HG03521 (cell line): ENCODE data around the gene ARHGEF1.
A peak's percentile ranks its signal among the peaks of the same experiment; 100 is the strongest.
"Not testable (repeated sequence)": the region's sequence is repeated elsewhere in the genome, so short reads cannot be mapped to it uniquely, and the experiment has no call there.

ENCODE experiments used
- ATAC-seq: cut with Tn5 transposase; IDR thresholded peaks from one replicate; pipeline ENCODE4 v1.9.1; 2021; ENCODE audit warnings: mild to moderate bottlenecking, moderate library complexity; ENCODE audit not compliant: unreplicated experiment

Gene ARHGEF1

DNA sequence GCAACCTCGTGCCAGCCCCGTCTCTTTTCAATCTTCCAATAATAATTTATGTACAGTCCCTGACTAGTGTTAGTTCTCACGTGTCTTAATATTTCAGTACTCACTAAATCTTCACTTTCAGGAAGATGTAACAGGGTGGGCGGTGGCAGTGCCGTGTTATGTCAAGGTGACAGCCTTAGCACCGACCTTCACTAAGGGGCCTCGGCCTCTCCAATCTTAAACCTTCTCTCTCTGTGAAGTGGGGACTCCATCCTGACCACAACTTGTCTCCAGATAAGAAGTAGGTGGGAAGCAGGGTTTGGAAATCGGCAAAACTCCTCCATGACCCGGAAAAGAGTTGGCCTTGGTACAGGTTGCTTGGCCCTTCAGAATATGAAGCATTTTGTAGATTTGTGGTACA lies 21.1 kb upstream of the ARHGEF1 start:
- ATAC-seq: no peak

DNA sequence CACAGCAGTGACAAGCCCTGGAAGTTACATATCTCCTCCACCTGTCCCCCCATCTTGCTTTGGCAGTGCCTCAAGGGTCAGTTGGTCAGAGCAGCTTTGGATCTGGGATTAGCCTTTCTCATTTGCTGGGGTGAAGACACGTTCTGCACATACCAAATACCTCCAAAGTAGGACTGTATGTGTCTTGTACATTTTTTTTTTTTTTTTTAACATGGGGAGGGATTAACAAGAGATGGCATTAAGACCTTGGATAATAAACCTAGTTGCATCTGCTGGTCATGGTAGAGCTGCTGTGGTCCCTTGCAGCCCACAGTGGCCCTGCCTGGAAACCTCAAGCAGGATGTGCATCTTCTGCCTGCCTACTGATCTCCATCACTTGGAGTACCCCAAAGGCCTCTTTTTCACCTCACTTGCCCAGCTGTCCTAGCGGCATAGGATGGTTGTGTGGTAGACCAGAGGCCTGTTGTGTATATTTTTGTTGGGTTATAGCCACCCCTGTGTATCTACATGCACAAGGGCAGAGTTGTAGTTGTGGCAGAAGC lies 20.5 kb upstream of the ARHGEF1 start:
- no peak for ATAC-seq

DNA sequence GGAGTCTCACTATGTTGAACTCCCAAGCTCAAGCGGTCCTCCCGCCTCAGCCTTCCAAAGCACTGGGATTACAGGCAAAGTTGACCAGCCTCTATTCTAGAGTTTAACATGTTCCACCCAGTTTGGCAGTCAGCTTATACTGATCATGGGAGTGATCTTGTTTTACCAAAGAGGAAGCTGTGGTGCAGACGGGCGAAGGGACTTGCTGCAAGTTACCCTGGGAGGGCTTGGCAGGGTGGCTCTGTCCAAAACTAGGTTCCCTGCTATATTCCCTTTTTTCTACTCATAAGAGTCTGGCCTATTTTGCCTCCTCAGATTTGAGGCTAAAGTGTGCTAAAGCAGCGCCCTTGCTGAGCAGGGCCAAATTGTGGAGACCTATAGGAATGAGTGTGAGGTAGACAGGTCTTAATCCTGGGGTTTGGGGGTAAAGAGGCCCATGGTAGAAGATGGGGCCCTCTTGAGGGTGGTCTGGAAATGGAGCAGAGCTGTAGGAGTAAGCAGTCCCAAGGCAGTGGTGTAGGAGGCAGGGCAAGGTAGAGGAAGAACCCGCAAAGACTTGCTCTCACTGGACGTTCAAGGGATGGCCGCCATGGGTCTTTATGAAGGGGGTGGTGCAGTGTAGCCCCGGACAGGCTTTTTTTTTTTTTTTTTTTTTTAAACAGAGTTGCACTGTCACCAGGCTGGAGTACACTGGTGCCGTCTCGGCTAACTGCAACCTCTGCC lies 19.6 kb upstream of the ARHGEF1 start:
- ATAC-seq: no peak

DNA sequence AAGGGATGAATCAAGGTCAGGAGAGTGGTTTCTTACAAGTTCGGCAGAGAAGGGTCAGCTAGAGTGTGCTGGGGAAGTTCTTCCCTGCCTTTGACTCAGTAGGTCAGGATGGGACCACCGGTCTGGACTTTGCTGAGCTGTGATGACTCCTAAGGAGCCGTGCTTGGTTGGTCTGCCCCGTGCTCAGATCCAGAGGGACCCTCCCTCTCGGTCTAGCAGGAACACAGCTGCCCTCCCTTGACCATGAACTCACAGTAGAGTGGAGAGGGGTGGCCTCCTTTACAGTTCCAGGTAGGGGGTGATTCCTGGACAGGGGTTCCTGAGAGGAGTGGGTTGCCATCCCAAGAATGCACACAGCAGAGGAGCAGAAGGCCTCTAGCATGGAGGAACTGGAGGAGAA lies 18.6 kb upstream of the ARHGEF1 start:
- no peak for ATAC-seq

DNA sequence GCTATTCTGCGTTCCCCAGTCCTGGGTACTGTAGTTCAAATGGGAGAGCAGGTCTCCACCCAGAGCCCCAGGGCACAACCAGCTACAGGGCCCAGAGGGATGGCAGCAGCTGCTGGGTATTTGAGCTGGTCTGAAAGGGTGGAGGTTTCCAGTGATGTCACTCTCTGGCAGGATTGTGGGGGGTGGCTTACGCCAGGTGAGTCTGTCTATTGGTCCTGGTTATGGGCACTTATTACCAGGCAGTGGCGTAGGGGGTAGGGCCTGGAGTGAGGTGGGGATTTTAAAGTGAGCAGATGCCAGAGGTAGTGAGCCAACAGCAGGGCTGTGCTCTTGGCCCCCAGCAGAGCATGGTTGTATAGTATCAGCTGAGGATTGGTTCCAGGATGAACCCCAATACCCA lies 16.7 kb upstream of the ARHGEF1 start:
- ATAC-seq: no peak

DNA sequence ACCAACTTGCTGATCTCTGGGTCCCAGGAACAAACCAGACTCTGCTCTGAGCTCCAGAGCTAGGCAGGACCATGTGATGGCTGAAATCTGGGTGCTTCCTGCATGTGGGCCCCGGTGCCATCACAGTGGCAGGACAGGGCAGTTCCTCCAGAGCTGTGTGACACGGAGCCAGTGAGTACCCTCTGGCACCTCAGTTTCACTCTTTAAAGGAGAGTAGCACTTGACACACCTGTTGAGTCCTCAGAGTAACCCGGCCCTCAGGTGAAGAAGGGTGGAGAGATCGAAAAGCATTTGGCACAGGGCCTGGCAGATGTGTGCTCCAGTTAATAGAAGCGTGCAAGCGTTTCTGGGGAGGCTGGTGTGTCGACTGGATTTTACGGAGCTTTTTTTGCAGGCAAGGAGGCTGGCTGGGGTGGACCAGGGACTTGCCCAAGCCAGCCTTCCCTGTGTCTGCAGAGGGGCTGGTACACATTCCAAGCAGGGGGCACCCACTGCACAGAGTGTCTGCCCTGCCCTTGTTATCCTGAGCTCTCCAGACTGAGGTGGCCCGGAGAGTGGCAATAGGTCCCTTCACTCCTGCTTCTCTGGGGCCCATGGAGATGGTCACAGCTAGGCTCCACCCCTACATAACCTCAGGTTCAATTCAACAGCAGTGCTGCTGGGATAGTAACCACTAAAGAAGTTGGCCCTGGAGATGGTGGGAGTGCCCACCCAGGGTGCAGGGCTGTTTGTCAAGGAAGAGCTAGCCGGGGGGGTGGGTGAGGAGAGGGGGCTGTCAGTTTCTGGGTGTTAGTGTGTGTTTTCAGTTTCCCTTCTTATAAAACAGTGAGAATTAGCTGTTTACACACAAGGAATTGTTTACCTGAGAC lies 14.6 kb upstream of the ARHGEF1 start:
- no peak for ATAC-seq

DNA sequence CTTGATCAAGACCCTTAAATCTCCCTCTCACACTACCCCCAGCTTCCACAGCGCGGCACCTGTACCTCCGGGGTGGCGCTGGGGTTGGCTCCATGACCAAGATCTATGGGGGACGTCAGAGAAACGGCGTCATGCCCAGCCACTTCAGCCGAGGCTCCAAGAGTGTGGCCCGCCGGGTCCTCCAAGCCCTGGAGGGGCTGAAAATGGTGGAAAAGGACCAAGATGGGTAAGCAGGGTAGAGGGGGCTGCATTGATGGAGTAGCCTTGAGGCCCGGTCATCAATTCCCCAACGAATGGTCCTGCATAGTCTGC lies 14.0 kb upstream of the ARHGEF1 start:
- no peak for ATAC-seq

DNA sequence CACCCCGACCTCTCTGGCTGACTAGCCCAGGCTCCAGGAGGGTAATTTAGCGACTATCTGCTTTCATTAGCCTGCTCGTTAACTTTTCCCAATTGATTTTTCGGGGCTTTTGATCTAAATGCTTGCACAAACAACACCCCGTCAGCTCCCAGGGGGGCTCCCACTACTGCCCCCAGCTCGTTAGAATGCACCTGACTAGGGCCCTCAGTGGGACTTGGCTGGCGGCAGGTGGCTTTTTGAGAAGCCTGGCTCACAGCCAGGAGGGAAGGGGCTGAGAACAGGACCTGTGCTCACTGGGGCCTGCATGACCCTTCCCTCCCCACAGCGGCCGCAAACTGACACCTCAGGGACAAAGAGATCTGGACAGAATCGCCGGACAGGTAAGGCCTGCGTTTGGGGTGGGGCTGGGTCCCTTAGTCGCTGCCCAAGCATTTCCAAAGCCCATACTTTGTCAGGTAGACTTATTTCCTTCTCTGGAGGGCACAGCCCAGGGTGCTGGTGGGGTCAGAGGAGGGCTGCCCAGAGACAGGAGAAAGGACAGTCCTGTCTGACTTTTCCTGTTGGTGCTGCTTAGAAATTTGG lies 13.5 kb upstream of the ARHGEF1 start:
- no peak for ATAC-seq

DNA sequence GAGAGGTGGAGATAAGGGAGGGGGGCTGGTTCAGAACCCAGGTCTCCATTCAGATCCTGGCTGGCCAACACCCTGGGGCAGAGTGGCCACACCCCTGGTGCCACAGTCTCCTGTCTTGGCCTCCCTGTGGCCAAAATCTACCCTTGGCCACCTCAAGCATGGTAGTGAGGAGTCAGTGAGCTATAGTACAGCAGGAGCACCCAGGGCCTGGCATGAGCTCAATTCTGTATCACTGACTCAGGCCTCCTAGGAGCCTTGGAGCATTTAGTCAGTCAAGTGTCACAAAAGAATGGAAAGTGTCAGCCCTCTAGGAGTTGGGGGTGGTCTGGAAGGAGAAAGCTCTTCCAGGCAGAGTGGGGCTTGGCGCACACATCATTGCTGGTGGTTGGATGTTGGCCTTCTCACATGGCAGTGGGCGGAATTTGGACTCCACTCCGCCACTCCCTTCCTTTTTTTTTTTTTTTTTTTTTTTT lies 12.5 kb upstream of the ARHGEF1 start:
- no peak for ATAC-seq

DNA sequence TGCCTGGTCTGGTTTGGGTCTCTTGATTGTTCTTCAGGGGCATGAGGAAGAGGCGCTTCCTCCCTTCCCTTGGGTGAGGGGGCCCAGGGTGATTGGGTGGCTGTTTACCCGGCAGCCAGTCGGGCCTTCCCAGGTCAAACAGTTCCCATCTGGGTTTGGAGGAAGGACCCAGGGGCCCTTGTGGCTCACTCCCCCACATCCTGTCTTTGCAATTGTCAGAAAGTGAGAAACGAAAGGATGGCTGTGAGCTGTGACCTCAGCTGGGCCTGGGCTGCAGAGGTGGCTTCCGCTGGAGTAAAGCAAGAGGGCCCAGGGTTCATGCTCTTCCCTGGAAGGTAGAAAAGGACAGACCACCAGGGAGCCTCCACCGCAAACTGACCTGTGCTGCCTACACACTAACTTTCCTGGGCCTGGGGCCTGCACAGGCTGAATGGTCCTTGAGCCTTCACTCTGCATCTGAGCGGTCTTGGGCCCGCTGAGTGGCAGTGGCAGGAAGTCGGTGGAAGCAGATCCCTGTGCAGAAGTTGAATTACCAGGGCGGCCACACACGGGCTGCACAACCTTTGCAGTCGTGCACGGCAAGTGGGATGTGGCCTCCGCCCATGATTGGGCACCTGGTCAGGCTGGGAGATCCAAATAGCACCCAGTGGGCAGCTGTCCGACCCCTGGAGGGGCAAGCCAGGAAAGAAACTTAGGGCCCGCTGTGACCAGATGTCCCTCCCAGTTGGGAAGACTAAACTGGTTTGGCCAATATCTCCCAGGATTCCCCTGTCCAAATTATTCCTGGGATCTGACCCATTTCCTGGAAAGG lies 11.2 kb upstream of the ARHGEF1 start:
- no peak for ATAC-seq

DNA sequence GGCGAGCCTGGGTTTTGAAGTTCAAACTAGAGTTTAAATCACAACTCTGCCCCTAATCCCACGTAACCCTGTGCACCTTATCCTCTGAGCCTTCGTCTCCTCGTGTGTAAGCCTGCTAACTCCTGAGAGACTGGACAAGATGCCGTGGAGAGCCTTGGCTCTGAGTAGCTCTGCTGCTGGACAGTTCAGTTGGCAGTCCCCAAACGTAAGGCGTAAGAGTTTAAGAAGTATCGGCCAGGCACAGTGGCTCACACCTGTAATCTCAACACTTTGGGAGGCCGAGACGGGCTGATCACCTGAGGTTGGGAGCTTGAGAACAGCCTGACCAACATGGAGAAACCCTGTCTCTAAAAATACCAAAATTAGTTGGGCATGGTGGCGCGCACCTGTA lies 10.6 kb upstream of the ARHGEF1 start:
- ATAC-seq: no peak

DNA sequence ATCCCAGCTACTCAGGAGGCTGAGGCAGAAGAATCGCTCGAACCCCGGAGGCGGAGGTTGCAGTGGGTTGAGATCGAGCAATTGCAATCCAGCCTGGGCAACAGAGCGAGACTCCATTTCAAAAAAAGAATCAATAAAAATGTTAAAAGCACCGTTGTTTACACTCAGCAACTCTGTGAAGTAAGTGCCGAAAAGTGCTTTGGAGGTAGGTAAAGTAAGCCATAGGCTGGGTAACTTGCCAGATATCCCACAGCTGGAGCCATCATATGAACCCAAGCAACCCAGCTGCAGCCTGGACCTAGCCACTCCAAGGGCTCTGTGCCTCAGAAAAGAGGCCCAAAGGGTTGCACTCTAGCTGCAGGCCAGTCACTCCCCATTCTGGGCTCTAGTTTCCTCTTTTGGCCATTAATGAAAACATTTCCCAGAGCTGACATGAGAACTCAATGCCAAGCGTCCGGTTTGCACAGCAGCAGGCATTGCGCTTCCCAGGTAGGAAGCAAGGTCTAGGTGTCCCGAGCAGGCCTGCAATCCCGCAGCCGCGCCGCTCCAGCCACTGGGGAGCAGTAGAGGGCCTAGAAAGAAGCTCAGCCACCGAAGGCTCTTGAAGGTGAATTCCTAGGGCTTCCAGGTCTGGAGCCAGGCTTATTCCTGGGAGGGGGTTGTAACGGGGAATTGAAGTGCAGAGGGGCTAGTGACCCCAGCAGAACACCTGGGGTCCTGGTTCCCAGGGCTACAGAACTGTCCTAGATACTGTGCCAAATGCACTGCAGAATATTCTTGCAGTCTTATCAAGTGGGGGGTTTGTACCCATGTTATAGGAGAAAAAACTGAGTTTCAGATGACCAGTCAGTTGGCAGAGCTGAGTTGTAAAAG lies 10.0 kb upstream of the ARHGEF1 start:
- no peak for ATAC-seq

DNA sequence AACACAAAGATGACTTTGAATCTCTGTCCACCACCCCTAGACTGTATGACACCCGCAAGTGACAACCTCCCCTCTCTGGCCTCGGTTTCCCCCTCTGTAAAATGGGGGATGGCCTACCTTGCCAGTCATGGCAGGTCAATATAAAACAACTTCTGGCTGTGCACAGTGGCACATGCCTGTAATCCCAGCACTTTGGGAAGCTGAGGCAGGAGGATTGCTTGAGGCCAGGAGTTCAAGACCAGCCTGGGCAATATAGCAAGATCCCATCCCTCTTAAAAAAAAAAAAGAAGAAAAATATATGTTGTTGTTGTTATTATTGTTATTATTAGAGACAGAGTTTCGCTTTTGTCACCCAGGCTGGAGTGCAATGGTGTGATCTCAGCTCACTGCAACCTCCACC lies 7.0 kb upstream of the ARHGEF1 start:
- ATAC-seq: not testable (repeated sequence)

DNA sequence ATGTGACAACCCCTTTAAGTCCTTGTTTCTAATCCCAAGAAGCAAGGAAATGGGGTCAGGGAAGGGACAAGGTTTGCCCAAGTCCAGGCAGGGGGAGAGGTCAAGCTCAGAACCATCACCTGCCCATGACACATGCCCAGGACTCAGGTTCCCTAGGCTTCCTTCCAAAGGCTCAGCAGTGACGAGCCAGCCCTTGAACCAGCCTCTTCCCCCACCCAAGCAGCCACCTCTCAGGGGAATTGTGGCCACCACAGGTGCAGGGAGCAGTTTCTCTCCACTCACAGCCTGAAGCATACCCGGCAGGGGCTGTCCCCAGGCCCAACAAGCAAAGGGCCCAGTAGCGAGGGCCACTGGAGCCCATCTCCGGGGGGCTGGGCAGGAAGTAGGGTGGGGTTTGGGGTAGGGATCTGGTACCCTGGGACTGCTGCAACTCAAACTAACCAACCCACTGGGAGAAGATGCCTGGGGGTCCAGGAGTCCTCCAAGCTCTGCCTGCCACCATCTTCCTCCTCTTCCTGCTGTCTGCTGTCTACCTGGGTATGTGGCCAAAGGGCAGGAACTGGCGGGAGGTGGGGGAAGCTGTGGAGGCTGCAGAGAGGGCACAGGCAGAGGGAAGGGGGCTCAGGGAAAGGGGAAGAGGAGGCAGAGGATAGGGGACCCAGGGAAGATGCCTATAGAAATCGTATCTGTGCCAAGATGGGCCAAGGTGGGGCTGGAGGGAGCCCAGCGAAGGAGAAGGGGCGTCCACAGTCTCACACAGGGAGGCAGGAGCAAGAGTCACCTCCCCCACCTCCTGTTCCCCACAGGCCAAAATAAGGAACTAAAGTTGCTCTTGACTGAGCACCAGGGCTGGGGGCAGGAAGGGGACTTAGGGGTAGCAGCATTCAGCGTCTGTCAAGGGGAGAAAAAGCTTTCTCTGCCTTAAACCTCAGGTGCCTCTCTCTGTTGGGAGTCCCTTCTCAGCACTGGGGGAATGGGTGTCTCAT lies 5.8 kb upstream of the ARHGEF1 start, which contains the start of gene CD79A:
TSS of gene CD79A (plus strand) at position 433 of the 986 bp plus-strand sequence. CDS start at position 459, 26 bp downstream.
- ATAC-seq: peak; percentile 63

DNA sequence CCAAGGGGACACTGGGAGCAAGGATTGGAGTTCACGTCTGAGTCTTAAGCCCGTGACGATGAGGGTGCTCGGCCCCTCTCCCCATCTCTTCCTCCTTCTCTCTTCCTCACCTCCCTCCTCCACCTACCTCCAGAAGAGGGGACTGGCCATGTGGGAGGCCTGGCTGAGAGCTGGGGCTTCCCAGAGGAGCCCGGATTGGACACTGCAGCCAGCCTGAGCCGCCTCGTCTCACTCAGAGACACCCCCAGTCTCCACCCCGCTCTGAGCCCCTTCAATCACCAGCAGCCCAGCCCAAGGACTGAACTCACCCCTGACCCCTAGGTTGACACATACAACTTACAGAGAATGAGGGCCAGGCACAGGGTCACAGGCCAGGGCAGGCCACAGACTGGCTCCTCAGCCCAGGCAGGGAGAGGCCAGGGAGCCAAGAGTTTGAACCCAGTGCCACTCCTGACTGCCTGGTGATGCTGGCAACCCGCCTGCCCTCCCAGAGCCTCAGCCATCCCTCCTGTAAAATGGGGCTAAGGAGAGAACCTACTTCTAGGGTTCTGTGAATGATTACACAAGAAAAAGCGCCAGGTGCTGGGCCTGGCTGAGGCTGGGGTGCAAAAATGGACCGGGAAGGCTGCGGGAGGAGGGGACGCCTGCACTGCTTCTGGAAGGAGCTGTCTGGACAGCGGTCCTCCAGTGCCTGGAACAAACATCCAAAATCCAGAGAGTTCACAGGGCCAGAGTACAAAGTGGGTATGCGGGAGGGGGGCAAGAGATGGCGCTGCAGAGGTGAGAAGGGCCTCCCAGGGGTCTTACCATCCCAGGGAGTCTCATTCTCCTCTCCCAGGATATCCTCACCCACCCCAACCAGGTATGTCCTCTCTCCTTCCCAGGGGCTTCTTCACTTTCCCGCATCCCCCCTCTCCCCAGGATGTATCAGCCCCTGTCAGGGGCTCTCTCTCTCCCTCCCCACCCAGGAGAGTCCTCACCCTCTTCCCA lies 4.8 kb upstream of the ARHGEF1 start:
- no peak for ATAC-seq

DNA sequence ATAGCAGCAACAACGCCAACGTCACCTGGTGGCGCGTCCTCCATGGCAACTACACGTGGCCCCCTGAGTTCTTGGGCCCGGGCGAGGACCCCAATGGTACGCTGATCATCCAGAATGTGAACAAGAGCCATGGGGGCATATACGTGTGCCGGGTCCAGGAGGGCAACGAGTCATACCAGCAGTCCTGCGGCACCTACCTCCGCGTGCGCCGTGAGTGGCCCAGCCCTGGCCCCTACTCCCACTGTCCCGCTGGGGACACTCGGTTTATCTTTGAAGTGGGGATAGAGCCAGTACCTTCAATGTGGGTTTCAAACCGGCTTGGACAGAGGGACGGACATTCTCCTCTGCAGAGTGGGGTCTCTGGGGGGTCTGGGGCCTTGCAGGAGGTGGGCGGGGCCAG lies 3.9 kb upstream of the ARHGEF1 start:
- no peak for ATAC-seq

DNA sequence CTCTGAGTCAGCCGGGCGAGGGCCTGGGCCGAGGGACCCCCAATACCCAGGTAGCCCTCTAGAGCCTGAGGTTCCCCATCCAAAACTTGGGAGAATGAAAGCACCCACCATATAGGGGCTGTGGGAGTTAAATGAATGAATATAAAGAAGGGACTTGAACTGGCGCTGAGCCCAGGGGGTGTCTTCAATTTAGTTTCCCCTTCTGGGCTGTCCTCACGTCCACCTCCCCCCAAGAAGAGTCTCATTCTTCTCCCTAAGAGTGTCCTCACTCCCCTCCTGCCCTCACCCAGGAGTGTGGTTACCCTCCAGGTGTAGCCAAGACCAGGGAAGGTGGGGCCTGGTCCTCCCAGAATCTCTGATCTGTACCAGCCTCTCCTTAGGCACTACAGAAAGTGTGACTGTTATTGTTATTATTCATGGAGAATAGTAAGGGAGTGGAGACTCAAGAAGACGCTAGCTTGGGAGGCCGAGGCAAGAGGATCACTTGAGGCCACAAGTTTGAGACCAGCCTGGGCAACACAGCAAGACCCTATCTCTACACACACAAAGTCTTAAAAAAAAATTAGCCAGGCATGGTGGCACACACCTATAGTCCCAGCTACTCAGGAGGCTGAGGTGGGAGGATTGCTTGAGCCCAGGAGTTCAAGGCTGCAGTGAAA lies 3.2 kb upstream of the ARHGEF1 start:
- no peak for ATAC-seq
